DOHH2 (cell line): ENCODE results near the gene CABYR.

Experiments used
- H3F3A ChIP-seq: fragments of 200-600 bp; sonication (generic), shearing (Covaris generic); 2 replicates; pipeline ENCODE4 v1.6.0; 2016; ENCODE audit warnings: antibody characterized with exemption, mild to moderate bottlenecking; ENCODE audit not compliant: control insufficient read depth, insufficient read depth
- H3K27ac ChIP-seq: fragments of 200-600 bp; sonication (generic); 2 replicates; pipeline ENCODE4 v1.5.1; 2014; ENCODE audit warnings: low read depth, mild to moderate bottlenecking, low read length, moderate library complexity
- H3K27me3 ChIP-seq: fragments of 200-600 bp; sonication (generic); 2 replicates; pipeline ENCODE4 v1.6.1; 2014; ENCODE audit warnings: mild to moderate bottlenecking, low read length, mixed read lengths; ENCODE audit not compliant: control insufficient read depth
- H3K36me3 ChIP-seq: fragments of 200-600 bp; sonication (generic); 2 replicates; pipeline ENCODE4 v1.6.1; 2014; ENCODE audit warnings: mild to moderate bottlenecking, low read length, moderate library complexity, mixed read lengths; ENCODE audit not compliant: control insufficient read depth
- H3K4me1 ChIP-seq: fragments of 200-600 bp; sonication (generic); 2 replicates; pipeline ENCODE4 v1.6.1; 2014; ENCODE audit warnings: mild to moderate bottlenecking, low read length, mixed read lengths; ENCODE audit not compliant: control insufficient read depth
- H3K4me2 ChIP-seq: fragments of 200-600 bp; sonication (generic); 2 replicates; pipeline ENCODE4 v1.6.0; 2014; ENCODE audit warnings: mild to moderate bottlenecking, low read length, moderate library complexity
- H3K4me3 ChIP-seq: fragments of 200-600 bp; sonication (generic); 2 replicates; pipeline ENCODE4 v1.5.1; 2014; ENCODE audit warnings: mild to moderate bottlenecking, low read length, mixed read lengths
- H3K79me2 ChIP-seq: fragments of 200-600 bp; sonication (generic); 2 replicates; pipeline ENCODE4 v1.6.1; 2014; ENCODE audit warnings: mild to moderate bottlenecking, low read length, mixed read lengths; ENCODE audit not compliant: control insufficient read depth
- H3K9me2 ChIP-seq: fragments of 200-600 bp; sonication (generic); replicated peaks from 2 replicates; pipeline ENCODE4 v1.6.1; 2014; ENCODE audit warnings: mild to moderate bottlenecking, low read length, mixed read lengths; ENCODE audit not compliant: control insufficient read depth
- H3K9me3 ChIP-seq: fragments of 200-600 bp; sonication (generic); 2 replicates; pipeline ENCODE4 v1.6.1; 2014; ENCODE audit warnings: antibody characterized with exemption, low read length, mixed read lengths; ENCODE audit not compliant: control insufficient read depth, insufficient read depth
- H4K20me1 ChIP-seq: fragments of 200-600 bp; sonication (generic); 2 replicates; pipeline ENCODE4 v1.6.0; 2014; ENCODE audit warnings: low read depth, mild to moderate bottlenecking, antibody characterized with exemption, low read length, moderate library complexity; ENCODE audit not compliant: control insufficient read depth, insufficient read depth
- CTCF ChIP-seq: fragments of 200-600 bp; sonication (generic); IDR thresholded peaks from one replicate; pipeline ENCODE4 v1.5.1; 2014; ENCODE audit warnings: antibody characterized with exemption, mild to moderate bottlenecking, low read depth, low read length; ENCODE audit not compliant: poor library complexity, severe bottlenecking
- EZH2phosphoT487 ChIP-seq: fragments of 200-600 bp; sonication (generic); IDR thresholded peaks from 2 replicates; pipeline ENCODE4 v1.6.1; 2017; ENCODE audit warnings: borderline replicate concordance, mild to moderate bottlenecking, antibody characterized with exemption, low read length, moderate library complexity, mixed read lengths

Gene CABYR

GRCh38 chr18:24201699-24202687, 63.1 kb downstream of the CABYR start:
- Histone ChIP-seq H3F3A (no peaks in the 10 kb centered on the region), H3K79me2 (no peaks in the 10 kb centered on the region), H3K9me3 (no peaks in the 10 kb centered on the region), H4K20me1 (no peaks in the 10 kb centered on the region), H3K4me1 (no peaks in the 10 kb centered on the region), H3K4me3 (no peak overlapping the region), H3K36me3 (no peaks in the 10 kb centered on the region), H3K4me2 (no peak overlapping the region), H3K27me3 (0 out of 2 replicates have a peak, but pooled peaks cover 3% of the 10 kb centered on the region), H3K9me2 (no peaks in the 10 kb centered on the region), H3K27ac (no peak overlapping the region)
- no peak for TF ChIP-seq EZH2phosphoT487
- TF ChIP-seq CTCF, result no peak

DNA sequence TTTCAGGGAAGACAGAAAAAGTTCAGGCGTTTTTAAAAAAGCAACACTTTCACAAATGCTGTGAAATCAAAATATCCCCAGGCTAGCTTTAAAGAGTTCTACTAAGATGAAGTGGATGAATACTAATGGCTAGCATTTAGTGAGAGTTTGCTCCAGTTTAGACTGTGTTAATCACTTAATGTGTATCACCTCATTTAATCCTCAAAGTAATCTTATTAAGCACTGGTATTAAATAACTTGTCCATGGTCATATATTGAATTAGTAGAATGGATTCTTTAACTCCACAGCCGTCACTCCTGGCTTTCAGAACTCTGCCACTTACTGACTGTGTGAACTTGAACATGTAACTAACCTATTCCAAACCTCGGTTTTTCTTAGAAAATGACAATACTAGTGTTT, 66.0 kb downstream of the CABYR start:
- no peak overlapping the region for H3K4me3 ChIP-seq

DNA sequence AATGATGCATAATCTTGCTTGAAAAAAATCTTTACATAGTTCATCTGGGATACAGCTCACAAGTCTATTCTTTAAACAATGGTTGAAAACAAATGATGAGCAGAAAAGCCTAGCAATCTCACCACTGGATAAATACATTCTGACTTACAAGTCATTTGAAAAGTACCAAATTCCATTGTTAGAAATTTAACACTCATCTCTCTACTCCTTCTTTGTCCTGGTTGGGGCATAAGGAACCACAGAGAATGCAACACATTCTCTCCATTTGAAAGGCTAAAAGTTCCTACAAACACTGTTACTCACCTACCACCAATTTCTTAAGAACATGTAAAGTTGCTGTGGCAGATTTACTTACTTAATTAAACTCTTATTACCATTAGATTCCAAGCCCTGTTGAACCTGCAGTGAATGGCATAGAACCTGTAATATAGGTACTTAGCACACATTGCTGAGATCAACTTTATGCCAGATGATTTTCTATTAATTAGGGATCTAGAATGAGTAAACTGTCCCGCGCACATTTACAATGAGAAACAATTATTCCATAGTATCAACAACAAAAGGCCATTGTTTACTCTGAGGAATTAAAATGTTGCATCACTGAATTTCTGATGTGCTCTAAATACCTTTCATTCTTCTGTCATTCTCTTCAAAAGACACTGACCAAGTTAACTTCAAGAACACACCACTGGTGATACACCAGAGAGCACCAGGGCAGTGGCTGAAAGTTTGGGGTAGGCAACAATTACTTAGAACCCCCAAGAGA, 69.6 kb downstream of the CABYR start:
- Histone ChIP-seq H3K4me2 (no peak overlapping the region), H3F3A (no peaks in the 10 kb centered on the region), H3K36me3 (no peaks in the 10 kb centered on the region), H3K27me3 (peaks cover 9% of the 10 kb centered on the region; the same call in 1 of the 2 replicates), H3K9me2 (no peaks in the 10 kb centered on the region), H3K9me3 (no peaks in the 10 kb centered on the region), H3K4me1 (no peaks in the 10 kb centered on the region), H3K27ac (no peak overlapping the region), H3K79me2 (no peaks in the 10 kb centered on the region), H4K20me1 (no peaks in the 10 kb centered on the region), H3K4me3 (no peak overlapping the region)
- TF ChIP-seq CTCF (no peak), EZH2phosphoT487 (no peak)

More for the DNA sequence above, 66.0 kb downstream of the CABYR start:
- TF ChIP-seq CTCF (no peak), EZH2phosphoT487 (no peak)
- Histone ChIP-seq H3K79me2 (no peaks in the 10 kb centered on the region), H3K4me2 (no peak overlapping the region), H3K36me3 (no peaks in the 10 kb centered on the region), H3K9me3 (no peaks in the 10 kb centered on the region), H3K4me1 (no peaks in the 10 kb centered on the region), H4K20me1 (no peaks in the 10 kb centered on the region), H3F3A (no peaks in the 10 kb centered on the region), H3K27ac (no peak overlapping the region), H3K9me2 (no peaks in the 10 kb centered on the region), H3K27me3 (peaks cover 7% of the 10 kb centered on the region; the same call in 1 of the 2 replicates)
